Prostate gland (tissue), 2 donors: Measurements from ENCODE around the gene ACKR3.

Source experiments
- POLR2A ChIP-seq: fragments of 450-650 bp; IDR thresholded peaks from one replicate; pipeline ENCODE4 v1.6.1; 2016; ENCODE audit warnings: antibody characterized with exemption, mild to moderate bottlenecking
- POLR2AphosphoS5 ChIP-seq: sonication (generic); formaldehyde crosslinking; IDR thresholded peaks from one replicate; pipeline ENCODE4 v1.6.1; 2017; ENCODE audit warnings: antibody characterized with exemption
- TF ChIP-seq, protein P1 (sequence below), 4 experiments: fragments of 200-600 bp in 2 of 4; fragments of 450-650 bp in 2 of 4; sonication (generic) in 2 of 4; IDR thresholded peaks; 1 replicate in 3 of 4; 2 replicates in 1 of 4; pipeline ENCODE4 v1.5.1; 2016 to 2019; ENCODE audit warnings: antibody characterized with exemption in 4 of 4, mild to moderate bottlenecking in 2 of 4, moderate library complexity in 2 of 4

DNA sequence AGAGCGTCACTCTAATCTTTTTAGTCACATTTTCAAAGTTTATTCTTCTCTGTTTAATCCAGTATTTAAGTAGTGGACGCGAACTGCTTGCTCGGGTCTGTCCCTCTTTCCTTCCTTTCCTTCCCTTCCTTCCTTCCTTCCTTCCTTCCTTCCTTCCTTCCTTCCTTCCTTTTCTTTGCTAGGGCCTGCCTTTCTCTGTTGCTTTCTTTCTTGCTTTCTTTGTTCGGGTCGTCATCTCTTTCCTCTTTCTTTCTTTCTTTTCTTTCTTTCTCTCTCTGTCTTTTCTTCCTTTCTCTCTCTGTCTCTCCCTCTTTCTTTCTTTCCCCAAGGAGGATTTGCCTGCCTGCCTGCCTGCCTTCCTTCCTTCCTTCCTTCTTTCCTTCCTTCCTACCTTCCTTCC is 3.0 kb upstream of the ACKR3 start:
- no peak for TF ChIP-seq POLR2A
- TF ChIP-seq, protein P1, sequence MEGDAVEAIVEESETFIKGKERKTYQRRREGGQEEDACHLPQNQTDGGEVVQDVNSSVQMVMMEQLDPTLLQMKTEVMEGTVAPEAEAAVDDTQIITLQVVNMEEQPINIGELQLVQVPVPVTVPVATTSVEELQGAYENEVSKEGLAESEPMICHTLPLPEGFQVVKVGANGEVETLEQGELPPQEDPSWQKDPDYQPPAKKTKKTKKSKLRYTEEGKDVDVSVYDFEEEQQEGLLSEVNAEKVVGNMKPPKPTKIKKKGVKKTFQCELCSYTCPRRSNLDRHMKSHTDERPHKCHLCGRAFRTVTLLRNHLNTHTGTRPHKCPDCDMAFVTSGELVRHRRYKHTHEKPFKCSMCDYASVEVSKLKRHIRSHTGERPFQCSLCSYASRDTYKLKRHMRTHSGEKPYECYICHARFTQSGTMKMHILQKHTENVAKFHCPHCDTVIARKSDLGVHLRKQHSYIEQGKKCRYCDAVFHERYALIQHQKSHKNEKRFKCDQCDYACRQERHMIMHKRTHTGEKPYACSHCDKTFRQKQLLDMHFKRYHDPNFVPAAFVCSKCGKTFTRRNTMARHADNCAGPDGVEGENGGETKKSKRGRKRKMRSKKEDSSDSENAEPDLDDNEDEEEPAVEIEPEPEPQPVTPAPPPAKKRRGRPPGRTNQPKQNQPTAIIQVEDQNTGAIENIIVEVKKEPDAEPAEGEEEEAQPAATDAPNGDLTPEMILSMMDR (IDR thresholded peaks at IDR 0.05) = no peak
- no peak for TF ChIP-seq POLR2AphosphoS5
